ENCODE measurements around the gene LEMD2. TPM values are rescaled to one million over a fixed set of nuclear protein-coding genes. Genes with fewer than 3 reads are reported as not detected.

Gene LEMD2
- total RNA-seq, 1 donor from 2014 or later: 53.6 TPM

GRCh38 chr6:33802186-33802958, 13.4 kb upstream of the LEMD2 start:
- no peak overlapping the region for H3K27ac ChIP-seq
- no peak for DNase-seq
- intact Hi-C loops (cut with DNase I): no loop called here
- ATAC-seq: no peak
- no peak overlapping the region for H3K4me3 ChIP-seq
- no peak for TF ChIP-seq CTCF (IDR thresholded peaks at IDR 0.05)
- H3K4me1 ChIP-seq: no peaks in the 10 kb centered on the region
- H3K27me3 ChIP-seq (ENCODE audit: low read depth): peaks cover 20% of the 10 kb centered on the region
- no peaks in the 10 kb centered on the region for H3K9me3 ChIP-seq
- no peaks in the 10 kb centered on the region for H3K36me3 ChIP-seq

- H3K27me3 ChIP-seq (ENCODE audit: low read depth): peaks cover 16% of the 10 kb centered on the region
- TF ChIP-seq CTCF (IDR thresholded peaks at IDR 0.05): no peak
Observed at GRCh38 chr6:33801611-33802010, 12.7 kb upstream of the LEMD2 start.

GRCh38 chr6:33800248-33800969, 11.5 kb upstream of the LEMD2 start:
- Histone ChIP-seq H3K36me3 (no peaks in the 10 kb centered on the region), H3K9me3 (no peaks in the 10 kb centered on the region), H3K4me1 (no peaks in the 10 kb centered on the region), H3K27ac (no peak overlapping the region), H3K27me3 (ENCODE audit: low read depth) (peaks cover 19% of the 10 kb centered on the region), H3K4me3 (no peak overlapping the region)
- TF ChIP-seq CTCF (IDR thresholded peaks at IDR 0.05): no peak
- ATAC-seq (no peak), DNase-seq (no peak)
- intact Hi-C loops (cut with DNase I): no loop called here

More at GRCh38 chr6:33801611-33802010, 12.7 kb upstream of the LEMD2 start:
- DNase-seq (no peak), ATAC-seq (no peak)
- no peak overlapping the region for H3K4me3 ChIP-seq
- intact Hi-C loops (cut with DNase I): no loop called here
- no peaks in the 10 kb centered on the region for H3K4me1 ChIP-seq
- no peak overlapping the region for H3K27ac ChIP-seq
- H3K9me3 ChIP-seq: no peaks in the 10 kb centered on the region
- H3K36me3 ChIP-seq: no peaks in the 10 kb centered on the region

- DNase-seq: no peak
- no peaks in the 10 kb centered on the region for H3K9me3 ChIP-seq
- H3K4me3 ChIP-seq: no peak overlapping the region
- no peak overlapping the region for H3K27ac ChIP-seq
- no peaks in the 10 kb centered on the region for H3K36me3 ChIP-seq
- ATAC-seq: no peak
- H3K27me3 ChIP-seq (ENCODE audit: low read depth): peaks cover 19% of the 10 kb centered on the region
- no peak for TF ChIP-seq CTCF (IDR thresholded peaks at IDR 0.05)
- intact Hi-C loops (cut with DNase I): no loop called here
- H3K4me1 ChIP-seq: no peaks in the 10 kb centered on the region
Observed at GRCh38 chr6:33799454-33800113, 10.7 kb upstream of the LEMD2 start.

- no peak for DNase-seq
- ATAC-seq: no peak
- no peak for TF ChIP-seq CTCF (IDR thresholded peaks at IDR 0.05)
- intact Hi-C loops (cut with DNase I): no loop called here
- Histone ChIP-seq H3K36me3 (no peaks in the 10 kb centered on the region), H3K9me3 (no peaks in the 10 kb centered on the region), H3K4me3 (no peak overlapping the region), H3K27ac (no peak overlapping the region), H3K27me3 (ENCODE audit: low read depth) (peaks cover 13% of the 10 kb centered on the region), H3K4me1 (no peaks in the 10 kb centered on the region)
Observed at GRCh38 chr6:33798343-33798848, 9.5 kb upstream of the LEMD2 start.

Data from lower lobe of right lung (tissue), 2 donors.